ENCODE measurements around the gene SLC26A6. TPM values are rescaled to one million over a fixed set of nuclear protein-coding genes. Genes with fewer than 3 reads are reported as not detected.
A peak's percentile ranks its signal among the peaks of the same experiment; 100 is the strongest.

Gene SLC26A6
- total RNA-seq, 5 donors from 2014 or later (not counting 1 experiment from before 2014, with no cell fraction given) = 16.2 to 36.4 (median 29.2) TPM

GRCh38 chr3:48636149-48636655 is 941 bp upstream of the SLC26A6 start:
- peaks cover 4 to 32% of the 10 kb centered on the region in 2 experiments for H3K4me1 ChIP-seq (ENCODE audit: control insufficient read depth in 1 of 2, extremely low read depth in 1 of 2, insufficient read depth in 2 of 2, low read length in 2 of 2)
- H3K27me3 ChIP-seq (replicated peaks in 1 of 2; ENCODE audit: control insufficient read depth in 2 of 2, extremely low read depth in 1 of 2, insufficient read depth in 2 of 2, low read length in 1 of 2) = peaks cover 0 to 11% of the 10 kb centered on the region in 2 experiments
- H3K9me3 ChIP-seq = no peaks in the 10 kb centered on the region
- H3K27me3 Mint-ChIP-seq = no peaks in the 10 kb centered on the region
- DNase-seq (no peak), ATAC-seq (replicated peaks in 1 of 4) (no peak)
- H3K4me3 ChIP-seq (ENCODE audit: control insufficient read depth in 1 of 2, extremely low read depth in 1 of 2, low read length in 1 of 2) = peak overlapping the region; percentile 79 to 90
- peak overlapping the region; percentile 85 to 88 (median 88) for H3K4me3 Mint-ChIP-seq
- peaks cover 3% of the 10 kb centered on the region for H3K36me3 Mint-ChIP-seq
- H3K27ac Mint-ChIP-seq = no peak overlapping the region
- H3K27ac ChIP-seq (ENCODE audit: low read length) = no peak overlapping the region
- 0% methylated on average over 1 of the region's 10 CpGs for WGBS (ENCODE audit: insufficient coverage)
- no peaks in the 10 kb centered on the region for H3K9me3 Mint-ChIP-seq
- POLR2A ChIA-PET = interaction anchor here in 1 of 2 donors (0.6 kb wide), 1 partner anchor 303 kb away, joined by 3 read pairs; no protein-coding TSS in a partner anchor
- peaks cover under 1 to 6% of the 10 kb centered on the region in 2 donors for H3K36me3 ChIP-seq (ENCODE audit: control insufficient read depth in 2 of 2, extremely low read depth in 1 of 2, insufficient read depth in 1 of 2, low read length in 1 of 2)
- peaks cover 18 to 25% (median 23%) of the 10 kb centered on the region in 3 donors for H3K4me1 Mint-ChIP-seq
- CTCF ChIA-PET = interaction anchor here in 1 of 2 donors (0.5 to 1.1 kb wide), 3 partner anchors 25 to 50 kb away, joined by 3 to 6 read pairs (median 4); partner anchors contain the start of gene NCKIPSD

GRCh38 chr3:48634661-48635221 is 520 bp downstream of the SLC26A6 start:
- CTCF ChIA-PET = interaction anchor here in 1 of 2 donors (0.5 kb wide), 1 partner anchor 21 kb away, joined by 6 read pairs; no protein-coding TSS in a partner anchor
- peak overlapping the region; percentile 79 to 90 for H3K4me3 ChIP-seq (ENCODE audit: control insufficient read depth in 1 of 2, extremely low read depth in 1 of 2, low read length in 1 of 2)
- POLR2A ChIA-PET = no interaction called here

GRCh38 chr3:48633743-48634142 is 1.5 kb downstream of the SLC26A6 start:
- Mint-ChIP-seq H3K9me3 (no peaks in the 10 kb centered on the region), H3K27me3 (no peaks in the 10 kb centered on the region), H3K27ac (no peak overlapping the region), H3K4me1 (peaks cover 13 to 25% (median 23%) of the 10 kb centered on the region in 3 donors), H3K4me3 (peak overlapping the region in 2 of 3 donors; percentile 85 to 88), H3K36me3 (peaks cover 15% of the 10 kb centered on the region)
- POLR2A ChIA-PET = no interaction called here
- WGBS (ENCODE audit: insufficient coverage) = 75% methylated on average over 2 of the region's 2 CpGs
- DNase-seq = no peak
- Histone ChIP-seq H3K4me1 (ENCODE audit: control insufficient read depth in 1 of 2, extremely low read depth in 1 of 2, insufficient read depth in 2 of 2, low read length in 2 of 2) (peaks cover 4 to 32% of the 10 kb centered on the region in 2 experiments), H3K27me3 (replicated peaks in 1 of 2; ENCODE audit: control insufficient read depth in 2 of 2, extremely low read depth in 1 of 2, insufficient read depth in 2 of 2, low read length in 1 of 2) (peaks cover 0 to 3% of the 10 kb centered on the region in 2 experiments), H3K4me3 (ENCODE audit: control insufficient read depth in 1 of 2, extremely low read depth in 1 of 2, low read length in 1 of 2) (no peak overlapping the region), H3K27ac (ENCODE audit: low read length) (no peak overlapping the region), H3K36me3 (ENCODE audit: control insufficient read depth in 2 of 2, extremely low read depth in 1 of 2, insufficient read depth in 1 of 2, low read length in 1 of 2) (peaks cover 7 to 17% of the 10 kb centered on the region in 2 donors), H3K9me3 (no peaks in the 10 kb centered on the region)
- CTCF ChIA-PET = interaction anchor here in 1 of 2 donors (0.5 kb wide), 1 partner anchor 21 kb away, joined by 4 read pairs; no protein-coding TSS in a partner anchor
- no peak for ATAC-seq (replicated peaks in 1 of 4)

More at GRCh38 chr3:48634661-48635221, 520 bp downstream of the SLC26A6 start:
- H3K9me3 ChIP-seq = no peaks in the 10 kb centered on the region
- peak; percentile 19 to 38 (median 30) for ATAC-seq (replicated peaks in 1 of 4)
- peaks cover 2 to 15% of the 10 kb centered on the region in 2 donors for H3K36me3 ChIP-seq (ENCODE audit: control insufficient read depth in 2 of 2, extremely low read depth in 1 of 2, insufficient read depth in 1 of 2, low read length in 1 of 2)
- peaks cover 4 to 32% of the 10 kb centered on the region in 2 experiments for H3K4me1 ChIP-seq (ENCODE audit: control insufficient read depth in 1 of 2, extremely low read depth in 1 of 2, insufficient read depth in 2 of 2, low read length in 2 of 2)
- peaks cover 7% of the 10 kb centered on the region for H3K36me3 Mint-ChIP-seq
- no peak overlapping the region for H3K27ac ChIP-seq (ENCODE audit: low read length)
- peaks cover 18 to 25% (median 23%) of the 10 kb centered on the region in 3 donors for H3K4me1 Mint-ChIP-seq
- 1% methylated on average over 27 of the region's 30 CpGs for WGBS (ENCODE audit: insufficient coverage)
- peak overlapping the region; percentile 85 to 88 (median 88) for H3K4me3 Mint-ChIP-seq
- H3K27me3 Mint-ChIP-seq = no peaks in the 10 kb centered on the region
- peaks cover 0 to 5% of the 10 kb centered on the region in 2 experiments for H3K27me3 ChIP-seq (replicated peaks in 1 of 2; ENCODE audit: control insufficient read depth in 2 of 2, extremely low read depth in 1 of 2, insufficient read depth in 2 of 2, low read length in 1 of 2)
- DNase-seq = peak in 17 of 35 experiments; percentile 7 to 51 (median 17)
- no peaks in the 10 kb centered on the region for H3K9me3 Mint-ChIP-seq
- no peak overlapping the region for H3K27ac Mint-ChIP-seq

- H3K4me1 Mint-ChIP-seq = peaks cover 13 to 25% (median 23%) of the 10 kb centered on the region in 3 donors
- Histone ChIP-seq H3K27me3 (replicated peaks in 1 of 2; ENCODE audit: control insufficient read depth in 2 of 2, extremely low read depth in 1 of 2, insufficient read depth in 2 of 2, low read length in 1 of 2) (peaks cover 0 to 3% of the 10 kb centered on the region in 2 experiments), H3K4me3 (ENCODE audit: control insufficient read depth in 1 of 2, extremely low read depth in 1 of 2, low read length in 1 of 2) (no peak overlapping the region), H3K9me3 (no peaks in the 10 kb centered on the region), H3K4me1 (ENCODE audit: control insufficient read depth in 1 of 2, extremely low read depth in 1 of 2, insufficient read depth in 2 of 2, low read length in 2 of 2) (peaks cover 4 to 32% of the 10 kb centered on the region in 2 experiments), H3K27ac (ENCODE audit: low read length) (no peak overlapping the region), H3K36me3 (ENCODE audit: control insufficient read depth in 2 of 2, extremely low read depth in 1 of 2, insufficient read depth in 1 of 2, low read length in 1 of 2) (peaks cover 7 to 21% of the 10 kb centered on the region in 2 donors)
- H3K9me3 Mint-ChIP-seq = no peaks in the 10 kb centered on the region
- no peak for DNase-seq
- POLR2A ChIA-PET = interaction anchor here in 1 of 2 donors (0.6 kb wide), 1 partner anchor 252 kb away, joined by 3 read pairs; no protein-coding TSS in a partner anchor
- peaks cover 20% of the 10 kb centered on the region for H3K36me3 Mint-ChIP-seq
- no peak for ATAC-seq (replicated peaks in 1 of 4)
- H3K27me3 Mint-ChIP-seq = no peaks in the 10 kb centered on the region
- H3K27ac Mint-ChIP-seq = no peak overlapping the region
- peak overlapping the region in 1 of 3 donors; percentile 49 for H3K4me3 Mint-ChIP-seq
- CTCF ChIA-PET = no interaction called here
- WGBS (ENCODE audit: insufficient coverage) = 96% methylated on average over 15 of the region's 15 CpGs
These were observed 2.0 kb downstream of the SLC26A6 start for GRCh38 chr3:48633256-48633655.

- Histone ChIP-seq H3K27me3 (replicated peaks in 1 of 2; ENCODE audit: control insufficient read depth in 2 of 2, extremely low read depth in 1 of 2, insufficient read depth in 2 of 2, low read length in 1 of 2) (peaks cover 0 to 3% of the 10 kb centered on the region in 2 experiments), H3K9me3 (no peaks in the 10 kb centered on the region), H3K36me3 (ENCODE audit: control insufficient read depth in 2 of 2, extremely low read depth in 1 of 2, insufficient read depth in 1 of 2, low read length in 1 of 2) (peaks cover 15 to 31% of the 10 kb centered on the region in 2 donors), H3K4me1 (ENCODE audit: control insufficient read depth in 1 of 2, extremely low read depth in 1 of 2, insufficient read depth in 2 of 2, low read length in 2 of 2) (peaks cover 4 to 32% of the 10 kb centered on the region in 2 experiments), H3K4me3 (ENCODE audit: control insufficient read depth in 1 of 2, extremely low read depth in 1 of 2, low read length in 1 of 2) (no peak overlapping the region), H3K27ac (ENCODE audit: low read length) (no peak overlapping the region)
- DNase-seq = no peak
- POLR2A ChIA-PET = no interaction called here
- no peak overlapping the region for H3K4me3 Mint-ChIP-seq
- no peak overlapping the region for H3K27ac Mint-ChIP-seq
- H3K9me3 Mint-ChIP-seq = no peaks in the 10 kb centered on the region
- WGBS (ENCODE audit: insufficient coverage) = 90% methylated on average over 19 of the region's 22 CpGs
- no peak for ATAC-seq (replicated peaks in 1 of 4)
- CTCF ChIA-PET = no interaction called here
- peaks cover 35% of the 10 kb centered on the region for H3K36me3 Mint-ChIP-seq
- no peaks in the 10 kb centered on the region for H3K27me3 Mint-ChIP-seq
- H3K4me1 Mint-ChIP-seq = peaks cover 13 to 24% (median 23%) of the 10 kb centered on the region in 3 donors
These were observed 3.5 kb downstream of the SLC26A6 start for GRCh38 chr3:48631516-48632448.

GRCh38 chr3:48630833-48631232 is 4.4 kb downstream of the SLC26A6 start:
- DNase-seq (no peak), ATAC-seq (replicated peaks in 1 of 4) (no peak)
- H3K4me3 ChIP-seq (ENCODE audit: control insufficient read depth in 1 of 2, extremely low read depth in 1 of 2, low read length in 1 of 2) = no peak overlapping the region
- Mint-ChIP-seq H3K4me3 (no peak overlapping the region), H3K9me3 (no peaks in the 10 kb centered on the region), H3K36me3 (peaks cover 36% of the 10 kb centered on the region), H3K27ac (no peak overlapping the region), H3K27me3 (no peaks in the 10 kb centered on the region), H3K4me1 (peaks cover 13 to 18% (median 18%) of the 10 kb centered on the region in 3 donors)
- ChIA-PET CTCF (no interaction called here), POLR2A (no interaction called here)
- no peak overlapping the region for H3K27ac ChIP-seq (ENCODE audit: low read length)
- H3K4me1 ChIP-seq (ENCODE audit: control insufficient read depth in 1 of 2, extremely low read depth in 1 of 2, insufficient read depth in 2 of 2, low read length in 2 of 2) = peaks cover 4 to 25% of the 10 kb centered on the region in 2 experiments
- 92% methylated on average over 12 of the region's 12 CpGs for WGBS (ENCODE audit: insufficient coverage)
- no peaks in the 10 kb centered on the region for H3K9me3 ChIP-seq
- peaks cover 15 to 31% of the 10 kb centered on the region in 2 donors for H3K36me3 ChIP-seq (ENCODE audit: control insufficient read depth in 2 of 2, extremely low read depth in 1 of 2, insufficient read depth in 1 of 2, low read length in 1 of 2)
- H3K27me3 ChIP-seq (replicated peaks in 1 of 2; ENCODE audit: control insufficient read depth in 2 of 2, extremely low read depth in 1 of 2, insufficient read depth in 2 of 2, low read length in 1 of 2) = peaks cover 0 to 3% of the 10 kb centered on the region in 2 experiments

All from T-cell (primary cell).